PC-9 (cell line): Measurements from ENCODE around the gene TFE3. TPM values are rescaled to one million over a fixed set of nuclear protein-coding genes. Genes with fewer than 3 reads are reported as not detected.

Experiments used
- BruUV-seq: library from RNA; stranded (reverse); fragments of 400-500 nt; replicated peaks from 2 replicates; lab custom pipeline; 2021; lab: Mats Ljungman, UMichigan
- CTCF ChIA-PET: fragments of 300-600 bp; sonication (Branson Sonifier 250); formaldehyde crosslinking; loops from one replicate; lab custom pipeline; 2022; ENCODE audit warnings: antibody characterized with exemption; lab: Charles Lee
- POLR2A ChIA-PET: fragments of 300-600 bp; sonication (Branson Sonifier 250); formaldehyde crosslinking; loops from one replicate; lab custom pipeline; 2022; ENCODE audit warnings: antibody characterized with exemption; ENCODE audit not compliant: unreplicated experiment; lab: Charles Lee
- DNase-seq, 2 experiments: peaks; one replicate each; pipeline versions ENCODE4 v3.0.0 to v3.0.0-alpha.2; 2015 to 2022; ENCODE audit warnings: mixed read lengths in 1 of 2
- H2AFZ ChIP-seq: fragments of 200-600 bp; sonication (generic); 2 replicates; pipeline ENCODE4 v1.8.1; 2017; ENCODE audit warnings: antibody characterized with exemption
- H3F3A ChIP-seq: fragments of 200-600 bp; sonication (generic); 2 replicates; pipeline ENCODE4 v1.8.1; 2017; ENCODE audit warnings: antibody characterized with exemption, mild to moderate bottlenecking, low read depth; ENCODE audit not compliant: insufficient read depth
- H3K27ac ChIP-seq: fragments of 200-600 bp; sonication (generic); 2 replicates; pipeline ENCODE4 v1.6.1; 2016; ENCODE audit warnings: mixed run types
- H3K27me3 ChIP-seq: fragments of 200-600 bp; sonication (generic); 2 replicates; pipeline ENCODE4 v1.6.1; 2016; ENCODE audit warnings: low read depth, mixed run types; ENCODE audit not compliant: insufficient read depth
- H3K36me3 ChIP-seq: fragments of 200-600 bp; sonication (generic); 2 replicates; pipeline ENCODE4 v1.6.1; 2016; ENCODE audit warnings: low read depth, mixed run types
- H3K4me1 ChIP-seq: fragments of 200-600 bp; sonication (generic); replicated peaks from 2 replicates; pipeline ENCODE4 v1.6.1; 2016; ENCODE audit warnings: mixed run types; ENCODE audit not compliant: insufficient read depth
- H3K4me2 ChIP-seq: fragments of 200-600 bp; sonication (generic); 2 replicates; pipeline ENCODE4 v1.6.1; 2017; ENCODE audit warnings: mixed run types
- H3K4me3 ChIP-seq: fragments of 200-600 bp; sonication (generic); 2 replicates; pipeline ENCODE4 v1.6.1; 2016; ENCODE audit warnings: mixed run types
- H3K79me2 ChIP-seq: fragments of 200-600 bp; sonication (generic); 2 replicates; pipeline ENCODE4 v1.6.1; 2017; ENCODE audit warnings: low read depth, mixed run types
- H3K9me2 ChIP-seq: fragments of 200-600 bp; sonication (generic); 2 replicates; pipeline ENCODE4 v1.8.1; 2017; ENCODE audit warnings: mild to moderate bottlenecking; ENCODE audit not compliant: insufficient read depth
- H3K9me3 ChIP-seq: fragments of 200-600 bp; sonication (generic); 2 replicates; pipeline ENCODE4 v1.8.1; 2016; ENCODE audit warnings: low read depth; ENCODE audit not compliant: insufficient read depth
- H4K20me1 ChIP-seq: fragments of 200-600 bp; sonication (generic); 2 replicates; pipeline ENCODE4 v1.8.1; 2017; ENCODE audit not compliant: insufficient read depth
- CTCF ChIP-seq: fragments of 200-600 bp; sonication (generic); conservative IDR thresholded peaks from 2 replicates; pipeline ENCODE4 v1.6.1; 2017; ENCODE audit warnings: mixed run types, antibody characterized with exemption, mild to moderate bottlenecking, moderate library complexity
- EZH2 ChIP-seq: fragments of 200-600 bp; sonication (generic); IDR thresholded peaks from 2 replicates; pipeline ENCODE4 v1.8.0; 2017; ENCODE audit warnings: antibody characterized with exemption, low read depth
- intact Hi-C: fragments of 100-400 bp; cut with micrococcal nuclease; formaldehyde crosslinking; loops from one replicate; pipeline ENCODE4 v1.10.0; 2022; ENCODE audit not compliant: unreplicated experiment
- total RNA-seq: library from RNA; stranded (reverse); gene quantifications from 2 replicates; pipeline ENCODE4 v1.2.3, GENCODE V29; 2021

The TFE3 gene
- total RNA-seq, 1 experiment from 2014 or later, result 33.7 TPM

GRCh38 chrX:49064735-49065134 lies 21.6 kb upstream of the TFE3 start:
- CTCF ChIA-PET, result no interaction called here

GRCh38 chrX:49064303-49064702 lies 21.1 kb upstream of the TFE3 start:
- H4K20me1 ChIP-seq, result no peaks in the 10 kb centered on the region
- no peaks in the 10 kb centered on the region; the same call in 1 of the 2 replicates for H3F3A ChIP-seq
- no peaks in the 10 kb centered on the region for H3K9me2 ChIP-seq
- no peaks in the 10 kb centered on the region for H3K9me3 ChIP-seq
- no peak overlapping the region for H3K4me2 ChIP-seq
- TF ChIP-seq EZH2 (no peak), CTCF (no peak)
- H3K27ac ChIP-seq, result no peak overlapping the region
- H3K36me3 ChIP-seq, result no peaks in the 10 kb centered on the region
- no peaks in the 10 kb centered on the region for H3K27me3 ChIP-seq
- H3K4me3 ChIP-seq, result no peak overlapping the region
- H3K79me2 ChIP-seq, result peaks cover 7% of the 10 kb centered on the region; the same call in 1 of the 2 replicates
- no peak overlapping the region for H2AFZ ChIP-seq
- intact Hi-C loops, result no loop called here
- no peaks in the 10 kb centered on the region for H3K4me1 ChIP-seq
- POLR2A ChIA-PET, result no interaction called here
- no peak for DNase-seq
- no TSS peak for BruUV-seq
- CTCF ChIA-PET, result no interaction called here

More at GRCh38 chrX:49064735-49065134, 21.6 kb upstream of the TFE3 start:
- Histone ChIP-seq H3K4me2 (no peak overlapping the region), H3K27ac (no peak overlapping the region), H3K79me2 (peaks cover 7% of the 10 kb centered on the region; the same call in 1 of the 2 replicates), H3K36me3 (no peaks in the 10 kb centered on the region), H3F3A (no peaks in the 10 kb centered on the region), H4K20me1 (no peaks in the 10 kb centered on the region), H3K4me3 (no peak overlapping the region), H3K27me3 (no peaks in the 10 kb centered on the region), H3K9me3 (no peaks in the 10 kb centered on the region), H3K9me2 (no peaks in the 10 kb centered on the region), H2AFZ (no peak overlapping the region), H3K4me1 (no peaks in the 10 kb centered on the region)
- BruUV-seq, result no TSS peak
- intact Hi-C loops, result no loop called here
- DNase-seq, result no peak
- TF ChIP-seq CTCF, result no peak
- no peak for TF ChIP-seq EZH2
- POLR2A ChIA-PET, result no interaction called here

GRCh38 chrX:49063715-49064114 lies 20.6 kb upstream of the TFE3 start:
- Histone ChIP-seq H3K79me2 (peaks cover 7% of the 10 kb centered on the region; the same call in 1 of the 2 replicates), H3K27ac (no peak overlapping the region), H3K36me3 (no peaks in the 10 kb centered on the region), H3K9me2 (no peaks in the 10 kb centered on the region), H3K4me1 (no peaks in the 10 kb centered on the region), H2AFZ (no peak overlapping the region), H3K9me3 (no peaks in the 10 kb centered on the region), H3K4me3 (no peak overlapping the region), H3K4me2 (no peak overlapping the region), H3F3A (no peaks in the 10 kb centered on the region; the same call in 1 of the 2 replicates), H3K27me3 (no peaks in the 10 kb centered on the region), H4K20me1 (no peaks in the 10 kb centered on the region)
- BruUV-seq, result no TSS peak
- intact Hi-C loops, result no loop called here
- no peak for DNase-seq
- ChIA-PET POLR2A (no interaction called here), CTCF (no interaction called here)
- TF ChIP-seq EZH2, result no peak
- no peak for TF ChIP-seq CTCF
